GM13976 (cell line): ENCODE data around the gene CDH13.

Source experiments
- DNase-seq: peaks from one replicate; pipeline ENCODE4 v3.0.0; 2012; ENCODE audit warnings: low spot score
- in situ Hi-C: fragments of 300-500 bp; cut with MboI; formaldehyde crosslinking; loops from one replicate; pipeline ENCODE4 v1.12.0; 2022; ENCODE audit warnings: low sequenced_read_pairs, mixed read lengths, inconsistent platforms; ENCODE audit not compliant: unreplicated experiment
- TF ChIP-seq, protein P1 (sequence below): IDR thresholded peaks from 2 replicates; pipeline ENCODE4 v1.5.1; 2012; ENCODE audit warnings: borderline replicate concordance, mild to moderate bottlenecking; ENCODE audit not compliant: insufficient read depth; ENCODE audit errors: extremely low read depth, missing control alignments, control extremely low read depth

CDH13 gene

DNA sequence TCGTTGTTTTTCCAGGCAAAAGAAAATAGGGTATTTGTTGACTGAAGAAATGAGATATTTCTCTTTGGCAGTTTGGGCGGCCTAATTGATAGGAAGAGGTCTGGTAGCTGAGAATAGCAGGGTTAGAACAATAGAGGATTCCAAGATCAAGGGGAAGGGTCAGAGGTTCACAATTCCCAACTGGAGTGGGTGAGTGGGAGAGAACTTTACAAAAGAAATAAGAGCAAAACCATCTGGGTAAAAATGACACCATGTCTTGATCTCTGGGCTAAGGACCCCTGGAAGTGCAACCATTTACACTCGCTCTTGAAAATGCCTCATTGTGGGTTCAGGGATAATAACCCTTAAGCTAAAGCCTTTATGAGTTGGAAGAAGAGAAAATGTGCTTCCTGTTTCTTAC, 180.5 kb downstream of the CDH13 start:
- TF ChIP-seq, protein P1, sequence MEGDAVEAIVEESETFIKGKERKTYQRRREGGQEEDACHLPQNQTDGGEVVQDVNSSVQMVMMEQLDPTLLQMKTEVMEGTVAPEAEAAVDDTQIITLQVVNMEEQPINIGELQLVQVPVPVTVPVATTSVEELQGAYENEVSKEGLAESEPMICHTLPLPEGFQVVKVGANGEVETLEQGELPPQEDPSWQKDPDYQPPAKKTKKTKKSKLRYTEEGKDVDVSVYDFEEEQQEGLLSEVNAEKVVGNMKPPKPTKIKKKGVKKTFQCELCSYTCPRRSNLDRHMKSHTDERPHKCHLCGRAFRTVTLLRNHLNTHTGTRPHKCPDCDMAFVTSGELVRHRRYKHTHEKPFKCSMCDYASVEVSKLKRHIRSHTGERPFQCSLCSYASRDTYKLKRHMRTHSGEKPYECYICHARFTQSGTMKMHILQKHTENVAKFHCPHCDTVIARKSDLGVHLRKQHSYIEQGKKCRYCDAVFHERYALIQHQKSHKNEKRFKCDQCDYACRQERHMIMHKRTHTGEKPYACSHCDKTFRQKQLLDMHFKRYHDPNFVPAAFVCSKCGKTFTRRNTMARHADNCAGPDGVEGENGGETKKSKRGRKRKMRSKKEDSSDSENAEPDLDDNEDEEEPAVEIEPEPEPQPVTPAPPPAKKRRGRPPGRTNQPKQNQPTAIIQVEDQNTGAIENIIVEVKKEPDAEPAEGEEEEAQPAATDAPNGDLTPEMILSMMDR = no peak
- in situ Hi-C loops = no loop called here
- DNase-seq = no peak

DNA sequence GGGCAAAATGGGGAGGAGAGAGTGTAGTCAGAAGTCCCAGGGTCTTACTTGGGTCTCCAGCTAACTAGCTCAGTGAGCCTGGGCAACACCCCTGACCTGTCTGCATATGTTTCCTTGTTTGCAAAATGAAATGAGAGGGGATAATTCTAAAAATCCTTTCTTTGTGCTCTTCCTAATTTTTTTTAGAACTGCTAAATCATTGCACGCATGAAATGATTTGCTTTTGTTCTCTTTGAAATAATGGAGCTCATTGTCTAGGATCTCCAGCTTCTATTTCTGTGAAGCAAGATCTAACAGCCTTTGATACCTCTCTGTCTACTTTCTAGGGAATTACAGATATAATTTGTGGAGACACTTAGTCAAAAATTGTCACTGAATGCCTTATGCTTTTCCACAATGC, 181.3 kb downstream of the CDH13 start:
- TF ChIP-seq, protein P1 = no peak

GRCh38 chr16:82810077-82810476, 183.3 kb downstream of the CDH13 start:
- in situ Hi-C loops = no loop called here
- TF ChIP-seq, protein P1 = no peak
- no peak for DNase-seq

More for the DNA sequence above, 181.3 kb downstream of the CDH13 start:
- DNase-seq = no peak
- in situ Hi-C loops = no loop called here

GRCh38 chr16:82814059-82814458, 187.3 kb downstream of the CDH13 start:
- no peak for DNase-seq
- in situ Hi-C loops = no loop called here
- TF ChIP-seq, protein P1 = no peak

DNA sequence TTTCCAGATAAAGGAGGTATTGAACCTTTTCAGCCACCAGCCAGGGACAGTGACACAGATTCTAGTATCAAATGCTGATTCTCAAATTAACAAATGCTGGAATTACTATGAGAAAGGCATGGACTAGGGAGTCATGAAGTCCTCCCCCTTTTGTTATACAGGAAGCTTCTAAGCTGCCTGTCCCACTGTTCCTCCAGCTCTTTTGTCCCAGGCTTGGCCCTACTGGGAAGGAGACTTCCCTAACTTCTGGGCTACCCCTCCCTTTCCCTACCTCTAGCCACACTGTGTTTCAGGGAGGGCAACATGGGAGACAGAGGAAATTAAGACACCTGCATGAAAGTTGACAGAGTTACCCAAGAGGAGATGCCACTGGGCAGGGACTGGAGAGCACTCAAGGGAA, 192.5 kb downstream of the CDH13 start:
- in situ Hi-C loops = no loop called here

DNA sequence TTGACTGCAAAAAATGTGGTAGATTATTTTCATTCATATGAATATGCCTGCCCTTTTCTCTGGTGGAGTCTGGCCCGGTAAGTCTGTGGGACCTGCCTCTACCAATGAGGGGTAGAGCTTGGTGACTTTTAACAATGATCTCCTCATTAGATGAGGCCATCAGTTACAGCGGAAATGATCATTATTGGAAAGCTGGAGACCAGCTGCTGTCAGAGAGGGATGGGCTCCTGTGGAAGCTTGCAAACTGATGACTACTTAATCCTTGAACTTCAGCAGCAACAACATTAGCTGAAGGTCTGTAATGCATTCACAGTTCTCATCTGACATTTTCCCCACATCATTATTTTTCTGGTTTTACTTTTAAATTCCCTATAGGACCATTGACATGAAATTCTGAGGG, 194.1 kb downstream of the CDH13 start:
- no peak for DNase-seq
- in situ Hi-C loops = no loop called here
- TF ChIP-seq, protein P1 = no peak

More for the DNA sequence above, 192.5 kb downstream of the CDH13 start:
- DNase-seq = no peak
- TF ChIP-seq, protein P1 = no peak

DNA sequence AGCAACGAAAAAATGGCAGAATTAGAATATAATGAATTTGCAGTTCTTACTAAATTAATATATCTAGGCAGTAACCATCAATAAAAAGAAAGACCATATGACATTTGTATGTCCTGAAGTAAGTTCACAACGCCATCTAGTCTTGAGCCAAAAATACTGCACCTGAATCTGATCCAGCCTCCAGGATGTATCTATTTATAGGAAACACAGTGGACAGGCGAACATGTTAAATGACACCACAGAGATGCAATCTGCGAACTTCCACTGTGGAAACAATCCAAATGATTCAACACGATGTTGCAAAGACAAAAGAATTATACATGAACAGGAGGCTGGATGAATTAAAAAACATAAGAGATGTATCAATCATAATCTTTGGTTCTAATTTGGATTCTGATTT, 197.6 kb downstream of the CDH13 start:
- DNase-seq = no peak
- in situ Hi-C loops = no loop called here
- TF ChIP-seq, protein P1 = peak; percentile 12
